ENCODE results near the gene SYCN. TPM values are rescaled to one million over a fixed set of nuclear protein-coding genes. Genes with fewer than 3 reads are reported as not detected.

The SYCN gene
- total RNA-seq, 3 donors from 2014 or later = not detected

DNA sequence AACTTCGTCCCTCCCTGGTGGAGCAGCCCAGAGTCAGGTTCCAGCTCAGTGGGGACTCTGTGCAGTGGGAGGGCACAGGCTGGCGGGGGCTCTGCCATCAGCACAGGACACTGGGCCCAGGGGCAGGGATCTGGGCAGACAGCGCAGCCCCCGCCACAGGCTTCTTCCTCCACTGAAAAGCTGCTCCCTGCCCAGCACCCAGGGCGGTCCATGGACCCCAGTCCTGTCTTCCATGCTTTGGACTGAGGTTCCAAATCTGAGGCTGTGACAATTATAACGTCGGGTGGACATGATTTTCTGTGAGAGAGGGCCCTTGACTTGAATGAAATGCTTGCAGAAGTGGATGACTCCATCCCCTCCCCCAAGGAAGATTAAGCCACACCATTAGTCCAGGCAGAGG is 28.5 kb downstream of the SYCN start:
- ATAC-seq = no peak
- H3K9me3 ChIP-seq = no peaks in the 10 kb centered on the region
- H3K36me3 ChIP-seq (ENCODE audit: low read depth) = peaks cover 3% of the 10 kb centered on the region
- H3K4me1 ChIP-seq (ENCODE audit: low read depth) = no peaks in the 10 kb centered on the region
- TF ChIP-seq, protein P1, sequence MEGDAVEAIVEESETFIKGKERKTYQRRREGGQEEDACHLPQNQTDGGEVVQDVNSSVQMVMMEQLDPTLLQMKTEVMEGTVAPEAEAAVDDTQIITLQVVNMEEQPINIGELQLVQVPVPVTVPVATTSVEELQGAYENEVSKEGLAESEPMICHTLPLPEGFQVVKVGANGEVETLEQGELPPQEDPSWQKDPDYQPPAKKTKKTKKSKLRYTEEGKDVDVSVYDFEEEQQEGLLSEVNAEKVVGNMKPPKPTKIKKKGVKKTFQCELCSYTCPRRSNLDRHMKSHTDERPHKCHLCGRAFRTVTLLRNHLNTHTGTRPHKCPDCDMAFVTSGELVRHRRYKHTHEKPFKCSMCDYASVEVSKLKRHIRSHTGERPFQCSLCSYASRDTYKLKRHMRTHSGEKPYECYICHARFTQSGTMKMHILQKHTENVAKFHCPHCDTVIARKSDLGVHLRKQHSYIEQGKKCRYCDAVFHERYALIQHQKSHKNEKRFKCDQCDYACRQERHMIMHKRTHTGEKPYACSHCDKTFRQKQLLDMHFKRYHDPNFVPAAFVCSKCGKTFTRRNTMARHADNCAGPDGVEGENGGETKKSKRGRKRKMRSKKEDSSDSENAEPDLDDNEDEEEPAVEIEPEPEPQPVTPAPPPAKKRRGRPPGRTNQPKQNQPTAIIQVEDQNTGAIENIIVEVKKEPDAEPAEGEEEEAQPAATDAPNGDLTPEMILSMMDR (IDR thresholded peaks at IDR 0.05) = no peak
- no peak overlapping the region for H3K4me3 ChIP-seq
- intact Hi-C loops (cut with DNase I, micrococcal nuclease) = no loop called here
- DNase-seq = no peak

- Histone ChIP-seq H3K9me3 (no peaks in the 10 kb centered on the region), H3K36me3 (ENCODE audit: low read depth) (peaks cover 3% of the 10 kb centered on the region), H3K4me3 (no peak overlapping the region), H3K4me1 (ENCODE audit: low read depth) (no peaks in the 10 kb centered on the region)
- ATAC-seq = no peak
- TF ChIP-seq, protein P1 (IDR thresholded peaks at IDR 0.05) = no peak
- intact Hi-C loops (cut with DNase I, micrococcal nuclease) = no loop called here
- no peak for DNase-seq
Measured at GRCh38 chr19:39174558-39175544, 29.2 kb downstream of the SYCN start.

GRCh38 chr19:39174142-39174541 is 29.9 kb downstream of the SYCN start:
- ATAC-seq (no peak), DNase-seq (no peak)
- intact Hi-C loops (cut with DNase I, micrococcal nuclease) = no loop called here
- H3K9me3 ChIP-seq = no peaks in the 10 kb centered on the region
- no peak overlapping the region for H3K4me3 ChIP-seq
- no peaks in the 10 kb centered on the region for H3K4me1 ChIP-seq (ENCODE audit: low read depth)
- TF ChIP-seq, protein P1 (IDR thresholded peaks at IDR 0.05) = no peak
- peaks cover 3% of the 10 kb centered on the region for H3K36me3 ChIP-seq (ENCODE audit: low read depth)

DNA sequence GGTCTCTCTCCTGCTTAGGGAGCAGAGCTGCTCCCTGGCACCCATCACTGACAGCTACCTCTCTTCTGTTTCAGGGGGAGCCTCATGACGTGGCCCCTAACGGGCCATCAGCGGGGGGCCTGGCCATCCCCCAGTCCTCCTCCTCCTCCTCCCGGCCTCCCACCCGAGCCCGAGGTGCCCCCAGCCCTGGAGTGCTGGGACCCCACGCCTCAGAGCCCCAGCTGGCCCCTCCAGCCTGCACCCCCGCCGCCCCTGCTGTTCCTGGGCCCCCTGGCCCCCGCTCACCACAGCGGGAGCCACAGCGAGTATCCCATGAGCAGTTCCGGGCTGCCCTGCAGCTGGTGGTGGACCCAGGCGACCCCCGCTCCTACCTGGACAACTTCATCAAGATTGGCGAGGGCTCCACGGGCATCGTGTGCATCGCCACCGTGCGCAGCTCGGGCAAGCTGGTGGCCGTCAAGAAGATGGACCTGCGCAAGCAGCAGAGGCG is 30.5 kb downstream of the SYCN start:
- TF ChIP-seq, protein P1 (IDR thresholded peaks at IDR 0.05) = no peak
- Histone ChIP-seq H3K4me3 (no peak overlapping the region), H3K9me3 (no peaks in the 10 kb centered on the region), H3K4me1 (ENCODE audit: low read depth) (no peaks in the 10 kb centered on the region), H3K36me3 (ENCODE audit: low read depth) (peaks cover 3% of the 10 kb centered on the region)
- no peak for DNase-seq
- ATAC-seq = no peak
- intact Hi-C loops (cut with DNase I, micrococcal nuclease) = no loop called here

DNA sequence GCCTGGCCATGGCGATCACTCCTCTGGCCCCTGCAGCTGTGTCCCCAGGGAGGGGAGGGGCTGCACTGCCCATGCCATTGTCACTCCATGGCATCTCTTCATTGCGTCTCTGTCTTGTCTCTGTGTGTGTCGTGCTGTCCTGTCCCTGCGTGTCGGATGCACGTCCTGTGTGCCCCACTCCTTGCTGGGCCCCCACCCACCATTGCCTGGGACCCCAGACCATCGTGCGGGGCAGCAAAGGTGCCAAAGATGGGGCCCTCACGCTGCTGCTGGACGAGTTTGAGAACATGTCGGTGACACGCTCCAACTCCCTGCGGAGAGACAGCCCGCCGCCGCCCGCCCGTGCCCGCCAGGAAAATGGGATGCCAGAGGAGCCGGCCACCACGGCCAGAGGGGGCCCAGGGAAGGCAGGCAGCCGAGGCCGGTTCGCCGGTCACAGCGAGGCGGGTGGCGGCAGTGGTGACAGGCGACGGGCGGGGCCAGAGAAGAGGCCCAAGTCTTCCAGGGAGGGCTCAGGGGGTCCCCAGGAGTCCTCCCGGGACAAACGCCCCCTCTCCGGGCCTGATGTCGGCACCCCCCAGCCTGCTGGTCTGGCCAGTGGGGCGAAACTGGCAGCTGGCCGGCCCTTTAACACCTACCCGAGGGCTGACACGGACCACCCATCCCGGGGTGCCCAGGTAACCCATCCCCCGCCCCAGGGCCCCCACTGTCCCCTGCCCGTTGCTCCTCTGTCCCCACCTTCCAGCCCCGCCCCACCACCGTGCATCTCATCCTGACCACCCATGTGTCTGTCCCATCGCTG is 31.2 kb downstream of the SYCN start:
- Histone ChIP-seq H3K4me3 (no peak overlapping the region), H3K9me3 (no peaks in the 10 kb centered on the region), H3K4me1 (ENCODE audit: low read depth) (peaks cover under 1% of the 10 kb centered on the region), H3K36me3 (ENCODE audit: low read depth) (peaks cover 3% of the 10 kb centered on the region)
- intact Hi-C loops (cut with DNase I, micrococcal nuclease) = no loop called here
- DNase-seq (no peak), ATAC-seq (no peak)
- TF ChIP-seq, protein P1 (IDR thresholded peaks at IDR 0.05) = no peak

Measured in mucosa of descending colon (tissue), 3 donors.